ENCODE measurements around the gene ZNF549.

- TF ChIP-seq POLR2A (IDR thresholded peaks at IDR 0.05) (no peak), CTCF (IDR thresholded peaks at IDR 0.05) (no peak)
Measured at GRCh38 chr19:57576661-57577060, 49.5 kb downstream of the ZNF549 start.
